Suprapubic skin (tissue), 4 donors: ENCODE measurements around the gene DSCAM. TPM values are rescaled to one million over a fixed set of nuclear protein-coding genes. Genes with fewer than 3 reads are reported as not detected.
"Not testable (repeated sequence)": the region's sequence is repeated elsewhere in the genome, so short reads cannot be mapped to it uniquely, and the experiment has no call there.

Experiments used
- DNase-seq, 2 donors: peaks; one replicate each; pipeline ENCODE4 v3.0.0-alpha.2; 2019; ENCODE audit warnings: low spot score in 2 of 2
- H3K27ac ChIP-seq: fragments of 200-600 bp; sonication (generic); one replicate; pipeline ENCODE4 v1.5.1; 2019
- H3K27me3 ChIP-seq: fragments of 200-600 bp; sonication (generic); one replicate; pipeline ENCODE4 v1.5.1; 2019
- H3K36me3 ChIP-seq: fragments of 200-600 bp; sonication (generic); one replicate; pipeline ENCODE4 v1.5.1; 2019
- H3K4me1 ChIP-seq: fragments of 200-600 bp; sonication (generic); one replicate; pipeline ENCODE4 v1.5.1; 2019
- H3K4me3 ChIP-seq: fragments of 200-600 bp; sonication (generic); one replicate; pipeline ENCODE4 v1.5.1; 2019; ENCODE audit warnings: mild to moderate bottlenecking
- H3K9me3 ChIP-seq: fragments of 200-600 bp; sonication (generic); one replicate; pipeline ENCODE4 v1.5.1; 2019
- CTCF ChIP-seq, 2 donors: fragments of 200-600 bp in 1 of 2; fragments of 450-650 bp in 1 of 2; sonication (generic) in 1 of 2; IDR thresholded peaks; one replicate each; pipeline ENCODE4 v1.5.1; 2016 to 2019; ENCODE audit warnings: antibody characterized with exemption in 2 of 2, mild to moderate bottlenecking in 1 of 2, moderate library complexity in 1 of 2
- EP300 ChIP-seq: sonication (generic); formaldehyde crosslinking; IDR thresholded peaks from one replicate; pipeline ENCODE4 v1.6.1; 2017; ENCODE audit warnings: antibody characterized with exemption
- POLR2A ChIP-seq, 2 donors: fragments of 450-650 bp; IDR thresholded peaks; one replicate each; pipeline ENCODE4 v1.6.1; 2017; ENCODE audit warnings: antibody characterized with exemption in 2 of 2, mild to moderate bottlenecking in 2 of 2, moderate library complexity in 2 of 2
- POLR2AphosphoS5 ChIP-seq, 3 donors: sonication (generic); formaldehyde crosslinking; IDR thresholded peaks; one replicate each; pipeline ENCODE4 v1.6.1; 2017; ENCODE audit warnings: antibody characterized with exemption in 3 of 3
- WGBS: methylation state at CpG from one replicate; pipeline ENCODE4 v1.1.5; 2018; 5-methylcytosine and 5-hydroxymethylcytosine counted together
- total RNA-seq, 4 donors: library from RNA; depleted of rRNA; stranded (reverse); fragments of >200 nt; gene quantifications; one replicate each; pipeline ENCODE4 v1.1.0, GENCODE V29; 2016

DSCAM gene
- total RNA-seq, 4 donors from 2014 or later = 0.08 TPM; not detected in 3

- no peak overlapping the region for H3K27ac ChIP-seq
- DNase-seq = no peak
- 93% methylated on average over 12 of the region's 12 CpGs for WGBS
- H3K9me3 ChIP-seq = no peaks in the 10 kb centered on the region
- H3K27me3 ChIP-seq = no peaks in the 10 kb centered on the region
- H3K36me3 ChIP-seq = no peaks in the 10 kb centered on the region
- no peak overlapping the region for H3K4me3 ChIP-seq
- no peaks in the 10 kb centered on the region for H3K4me1 ChIP-seq
- TF ChIP-seq POLR2A (IDR thresholded peaks at IDR 0.05) = no peak
Measured at GRCh38 chr21:40043866-40044265, 803.1 kb downstream of the DSCAM start.

GRCh38 chr21:40043423-40043822, 803.5 kb downstream of the DSCAM start:
- 58% methylated on average over 4 of the region's 4 CpGs for WGBS
- H3K4me1 ChIP-seq = no peaks in the 10 kb centered on the region
- no peak for DNase-seq
- no peak overlapping the region for H3K27ac ChIP-seq
- H3K27me3 ChIP-seq = no peaks in the 10 kb centered on the region
- no peaks in the 10 kb centered on the region for H3K9me3 ChIP-seq
- H3K36me3 ChIP-seq = no peaks in the 10 kb centered on the region
- H3K4me3 ChIP-seq = no peak overlapping the region
- no peak for TF ChIP-seq EP300
- TF ChIP-seq POLR2AphosphoS5 (IDR thresholded peaks at IDR 0.05) = no peak
- TF ChIP-seq POLR2A (IDR thresholded peaks at IDR 0.05) = no peak
- no peak for TF ChIP-seq CTCF (IDR thresholded peaks at IDR 0.05)

- no peak overlapping the region for H3K27ac ChIP-seq
- no peaks in the 10 kb centered on the region for H3K4me1 ChIP-seq
- 92% methylated on average over 6 of the region's 6 CpGs for WGBS
- DNase-seq = no peak
- no peaks in the 10 kb centered on the region for H3K9me3 ChIP-seq
- no peaks in the 10 kb centered on the region for H3K36me3 ChIP-seq
- TF ChIP-seq CTCF (IDR thresholded peaks at IDR 0.05) (no peak), POLR2A (IDR thresholded peaks at IDR 0.05) (no peak), POLR2AphosphoS5 (IDR thresholded peaks at IDR 0.05) (no peak), EP300 (no peak)
- H3K27me3 ChIP-seq = no peaks in the 10 kb centered on the region
- H3K4me3 ChIP-seq = no peak overlapping the region
Measured at GRCh38 chr21:40041446-40041845, 805.5 kb downstream of the DSCAM start.

DNA sequence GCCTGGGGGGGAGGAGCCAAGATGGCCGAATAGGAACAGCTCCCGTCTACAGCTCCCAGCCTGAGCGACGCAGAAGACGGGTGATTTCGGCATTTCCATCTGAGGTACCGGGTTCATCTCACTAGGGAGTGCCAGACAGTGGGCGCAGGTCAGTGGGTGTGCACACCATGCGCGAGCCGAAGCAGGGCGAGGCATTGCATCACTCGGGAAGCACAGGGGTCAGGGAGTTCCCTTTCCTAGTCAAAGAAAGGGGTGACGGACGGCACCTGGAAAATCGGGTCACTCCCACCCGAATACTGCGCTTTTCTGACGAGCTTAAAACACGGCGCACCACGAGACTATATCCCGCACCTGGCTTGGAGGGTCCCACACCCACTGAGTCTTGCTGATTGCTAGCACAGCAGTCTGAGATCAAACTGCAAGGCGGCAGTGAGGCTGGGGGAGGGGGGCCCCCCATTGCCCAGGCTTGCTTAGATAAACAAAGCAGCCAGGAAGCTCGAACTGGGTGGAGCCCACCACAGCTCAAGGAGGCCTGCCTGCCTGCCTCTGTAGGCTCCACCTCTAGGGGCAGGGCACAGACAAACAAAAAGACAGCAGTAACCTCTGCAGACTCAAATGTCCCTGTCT, 813.7 kb downstream of the DSCAM start:
- H3K4me1 ChIP-seq, H3K9me3 ChIP-seq, H3K27ac ChIP-seq, H3K27me3 ChIP-seq, H3K36me3 ChIP-seq, H3K4me3 ChIP-seq: not testable (repeated sequence)
- WGBS = 89% methylated on average over 18 of the region's 25 CpGs
- peak in 1 of 2 donors; percentile 40 for DNase-seq

- DNase-seq = no peak
- Histone ChIP-seq H3K36me3 (no peaks in the 10 kb centered on the region), H3K9me3 (peaks cover 3% of the 10 kb centered on the region), H3K27me3 (no peaks in the 10 kb centered on the region), H3K27ac (no peak overlapping the region), H3K4me3 (no peak overlapping the region), H3K4me1 (no peaks in the 10 kb centered on the region)
- TF ChIP-seq CTCF (IDR thresholded peaks at IDR 0.05) = no peak
- TF ChIP-seq POLR2A (IDR thresholded peaks at IDR 0.05) = no peak
- TF ChIP-seq POLR2AphosphoS5 (IDR thresholded peaks at IDR 0.05) = no peak
- TF ChIP-seq EP300 = no peak
- 92% methylated on average over 6 of the region's 6 CpGs for WGBS
Measured at GRCh38 chr21:40029888-40030287, 817.1 kb downstream of the DSCAM start.

DNA sequence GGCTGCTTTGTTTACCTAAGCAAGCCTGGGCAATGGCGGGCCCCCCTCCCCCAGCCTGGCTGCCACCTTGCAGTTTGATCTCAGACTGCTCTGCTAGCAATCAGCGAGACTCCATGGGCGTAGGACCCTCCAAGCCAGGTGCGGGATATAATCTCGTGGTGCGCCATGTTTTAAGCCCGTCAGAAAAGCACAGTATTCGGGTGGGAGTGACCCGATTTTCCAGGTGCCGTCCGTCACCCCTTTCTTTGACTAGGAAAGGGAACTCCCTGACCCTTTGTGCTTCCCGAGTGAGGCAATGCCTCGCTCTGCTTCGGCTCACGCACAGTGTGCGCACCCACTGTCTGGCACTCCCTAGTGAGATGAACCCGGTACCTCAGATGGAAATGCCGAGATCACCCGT, 818.6 kb downstream of the DSCAM start:
- not testable (repeated sequence) for DNase-seq, H3K4me3 ChIP-seq, H3K4me1 ChIP-seq, H3K9me3 ChIP-seq, H3K36me3 ChIP-seq, H3K27ac ChIP-seq, H3K27me3 ChIP-seq
- 89% methylated on average over 18 of the region's 19 CpGs for WGBS
